ENCODE results near the gene EXOSC9.

The EXOSC9 gene

DNA sequence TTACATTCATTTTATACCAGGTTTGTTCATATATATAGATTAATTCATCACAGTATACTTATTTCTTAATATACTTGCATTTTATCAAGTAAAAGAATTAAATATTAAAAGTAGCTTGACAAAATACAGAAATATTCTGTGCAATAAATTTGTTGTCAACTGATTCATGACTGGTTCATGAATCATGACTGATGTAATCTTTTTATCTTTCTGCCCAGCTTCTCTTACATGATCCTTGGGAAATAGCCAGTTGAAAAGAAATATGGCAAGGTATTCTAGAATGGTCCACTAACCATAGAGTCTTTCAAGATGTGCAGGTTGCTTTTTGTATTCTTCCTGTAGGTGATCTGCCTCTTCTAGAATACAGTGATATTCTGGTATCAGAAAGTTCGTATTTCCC is 26.7 kb downstream of the EXOSC9 start:
- DNase-seq = no peak

- no peak for DNase-seq
Measured at GRCh38 chr4:121829511-121829910, 28.4 kb downstream of the EXOSC9 start.

- DNase-seq = no peak
Measured at GRCh38 chr4:121838136-121838535, 37.0 kb downstream of the EXOSC9 start.

DNA sequence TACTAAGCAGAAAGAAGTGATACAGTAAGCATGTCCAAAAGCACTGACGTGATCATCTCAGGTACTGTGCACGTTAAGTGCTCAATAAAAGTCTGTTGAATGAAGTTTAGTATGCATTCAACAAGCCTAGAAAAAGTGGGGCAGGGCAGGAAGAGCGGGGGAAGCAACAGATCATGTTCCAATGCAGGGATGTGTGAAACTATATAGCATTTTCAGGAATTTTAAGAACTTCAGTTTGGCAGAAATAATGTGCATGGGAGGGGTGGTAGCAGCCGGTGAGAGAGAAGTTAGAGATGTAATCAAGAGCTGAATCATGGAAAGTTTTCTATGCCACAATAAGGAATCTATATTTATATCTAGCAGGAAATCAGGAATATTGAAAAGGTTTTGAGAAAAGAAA is 41.7 kb downstream of the EXOSC9 start:
- no peak for DNase-seq

DNA sequence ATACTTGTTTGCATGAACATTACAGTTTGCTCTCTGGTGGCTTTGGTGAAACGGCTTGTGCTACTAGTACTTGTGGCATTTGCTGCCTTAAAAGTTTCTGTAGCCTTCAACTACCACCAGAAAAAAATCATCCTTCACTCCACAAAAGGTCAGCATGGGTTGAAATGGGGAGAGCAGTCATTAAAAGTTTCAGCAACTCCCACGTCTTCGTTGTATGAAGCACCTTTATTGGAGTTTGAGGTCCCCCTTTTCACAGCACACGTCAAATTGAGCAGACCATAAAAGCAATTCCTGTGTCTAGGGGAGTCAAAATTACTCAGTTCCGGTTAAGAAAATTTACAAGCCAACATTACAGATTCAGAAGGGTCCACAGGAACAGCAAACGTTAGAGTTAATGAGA is 45.5 kb downstream of the EXOSC9 start:
- DNase-seq = no peak

GRCh38 chr4:121851354-121851753 is 50.2 kb downstream of the EXOSC9 start:
- DNase-seq = no peak

- DNase-seq = no peak
Measured at GRCh38 chr4:121860121-121860520, 59.0 kb downstream of the EXOSC9 start.

- no peak for DNase-seq
Measured at GRCh38 chr4:121861426-121861825, 60.3 kb downstream of the EXOSC9 start.

GRCh38 chr4:121863799-121864198 is 62.7 kb downstream of the EXOSC9 start:
- no peak for DNase-seq
